ENCODE results near the gene PIGV.

GRCh38 chr1:26832249-26832960, 44.7 kb downstream of the PIGV start:
- TF ChIP-seq GATA3 (IDR thresholded peaks at IDR 0.05; ENCODE audit: low read depth, low read length) (no peak), GATA2 (IDR thresholded peaks at IDR 0.05; ENCODE audit: low read depth, low read length) (no peak)
